Thoracic aorta (tissue), 2 donors: ENCODE measurements around the gene GUCA2A. TPM values are rescaled to one million over a fixed set of nuclear protein-coding genes. Genes with fewer than 3 reads are reported as not detected.

Experiments used
- ATAC-seq: fragments of 150-250 bp; one replicate; pipeline ENCODE4 v1.8.0; 2017; ENCODE audit warnings: low read depth; ENCODE audit not compliant: insufficient number of reproducible peaks, low FRiP score
- DNase-seq: peaks from one replicate; pipeline ENCODE4 v3.0.0-alpha.2; 2020; ENCODE audit warnings: low spot score
- H3K27ac ChIP-seq, 2 donors: fragments of 200-600 bp; sonication (generic); 1 replicate in 1 of 2; 2 replicates in 1 of 2; pipeline ENCODE4 v1.5.1; 2016; ENCODE audit warnings: mild to moderate bottlenecking in 2 of 2, moderate library complexity in 2 of 2
- H3K27me3 ChIP-seq: fragments of 200-600 bp; sonication (generic); replicated peaks from 2 replicates; pipeline ENCODE4 v1.6.0; 2016; ENCODE audit warnings: mild to moderate bottlenecking; ENCODE audit not compliant: insufficient read depth
- H3K36me3 ChIP-seq: fragments of 200-600 bp; sonication (generic); one replicate; pipeline ENCODE4 v1.5.1; 2016
- H3K4me1 ChIP-seq, 2 donors: fragments of 200-600 bp; sonication (generic); 1 replicate in 1 of 2; 2 replicates in 1 of 2; pipeline versions ENCODE4 v1.5.1 to v1.6.0; 2016; ENCODE audit warnings: low read depth in 2 of 2, mild to moderate bottlenecking in 1 of 2; ENCODE audit not compliant: control insufficient read depth in 1 of 2
- H3K4me3 ChIP-seq: fragments of 200-600 bp; sonication (generic); 2 replicates; pipeline ENCODE4 v1.5.1; 2016; ENCODE audit warnings: mild to moderate bottlenecking
- H3K9me3 ChIP-seq: fragments of 200-600 bp; sonication (generic); 2 replicates; pipeline ENCODE4 v1.5.1; 2016
- total RNA-seq, 2 donors: library from RNA; depleted of rRNA; stranded (reverse); fragments of >200 nt; gene quantifications; one replicate each; pipeline versions ENCODE4 v1.1.0 to v1.2.3, GENCODE V29; 2016
- TF ChIP-seq, protein P1 (sequence below): fragments of 200-600 bp; sonication (generic); IDR thresholded peaks from one replicate; pipeline ENCODE4 v1.5.1; 2019; ENCODE audit warnings: antibody characterized with exemption

GUCA2A gene
- total RNA-seq, 2 donors from 2014 or later, result not detected

DNA sequence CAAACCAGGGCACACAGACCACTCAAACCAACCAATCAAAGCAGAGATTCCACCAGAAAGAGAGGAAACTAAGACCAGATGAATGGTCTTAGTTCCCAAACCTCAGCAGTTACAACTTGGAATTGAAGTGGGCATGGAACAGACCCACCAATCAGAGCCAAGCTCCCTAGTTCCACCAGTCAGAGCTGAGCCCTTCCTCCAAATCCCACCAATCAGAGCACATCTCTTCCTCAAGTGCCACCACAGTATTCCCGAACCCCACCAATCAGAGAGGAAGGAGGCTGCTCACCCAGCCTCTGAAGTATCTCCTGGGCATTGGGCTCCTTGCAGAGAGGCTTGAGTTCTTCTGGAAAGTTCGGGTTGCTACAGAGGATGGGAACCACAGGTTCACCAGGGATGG, 1.4 kb downstream of the GUCA2A start:
- Histone ChIP-seq H3K4me1 (peaks cover 0 to 4% of the 10 kb centered on the region in 2 donors), H3K27ac (no peak overlapping the region), H3K36me3 (no peaks in the 10 kb centered on the region), H3K27me3 (no peaks in the 10 kb centered on the region), H3K9me3 (peaks cover 6% of the 10 kb centered on the region), H3K4me3 (no peak overlapping the region)
- DNase-seq (no peak), ATAC-seq (no peak)
- TF ChIP-seq, protein P1, sequence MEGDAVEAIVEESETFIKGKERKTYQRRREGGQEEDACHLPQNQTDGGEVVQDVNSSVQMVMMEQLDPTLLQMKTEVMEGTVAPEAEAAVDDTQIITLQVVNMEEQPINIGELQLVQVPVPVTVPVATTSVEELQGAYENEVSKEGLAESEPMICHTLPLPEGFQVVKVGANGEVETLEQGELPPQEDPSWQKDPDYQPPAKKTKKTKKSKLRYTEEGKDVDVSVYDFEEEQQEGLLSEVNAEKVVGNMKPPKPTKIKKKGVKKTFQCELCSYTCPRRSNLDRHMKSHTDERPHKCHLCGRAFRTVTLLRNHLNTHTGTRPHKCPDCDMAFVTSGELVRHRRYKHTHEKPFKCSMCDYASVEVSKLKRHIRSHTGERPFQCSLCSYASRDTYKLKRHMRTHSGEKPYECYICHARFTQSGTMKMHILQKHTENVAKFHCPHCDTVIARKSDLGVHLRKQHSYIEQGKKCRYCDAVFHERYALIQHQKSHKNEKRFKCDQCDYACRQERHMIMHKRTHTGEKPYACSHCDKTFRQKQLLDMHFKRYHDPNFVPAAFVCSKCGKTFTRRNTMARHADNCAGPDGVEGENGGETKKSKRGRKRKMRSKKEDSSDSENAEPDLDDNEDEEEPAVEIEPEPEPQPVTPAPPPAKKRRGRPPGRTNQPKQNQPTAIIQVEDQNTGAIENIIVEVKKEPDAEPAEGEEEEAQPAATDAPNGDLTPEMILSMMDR, result no peak

DNA sequence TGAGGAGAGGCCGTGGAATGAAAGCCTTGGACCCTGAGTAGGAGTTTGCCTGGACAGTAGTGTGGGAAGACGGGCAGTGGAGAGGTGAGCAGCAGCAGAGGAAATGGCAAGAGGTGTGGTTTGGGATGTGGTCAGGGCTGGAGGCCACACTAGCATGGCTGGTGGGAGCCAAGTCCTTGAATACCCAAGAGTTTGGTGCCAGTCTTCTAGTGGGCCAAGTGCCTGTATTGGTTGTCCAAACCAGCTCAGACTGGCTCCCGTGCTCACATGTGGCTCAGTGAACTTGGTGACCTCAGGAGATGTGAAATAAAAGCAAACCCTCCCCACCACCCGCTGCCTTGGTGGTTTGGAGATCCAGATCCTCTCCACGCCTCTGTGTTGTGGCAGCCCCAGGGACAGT, 2.4 kb downstream of the GUCA2A start:
- TF ChIP-seq, protein P1, result no peak
- ATAC-seq, result no peak
- peaks cover 6% of the 10 kb centered on the region for H3K9me3 ChIP-seq
- no peaks in the 10 kb centered on the region for H3K27me3 ChIP-seq
- H3K4me1 ChIP-seq, result peaks cover 0 to 4% of the 10 kb centered on the region in 2 donors
- H3K36me3 ChIP-seq, result no peaks in the 10 kb centered on the region
- H3K4me3 ChIP-seq, result no peak overlapping the region
- no peak overlapping the region for H3K27ac ChIP-seq
- no peak for DNase-seq

GRCh38 chr1:42158189-42158588, 6.4 kb downstream of the GUCA2A start:
- DNase-seq, result no peak
- H3K4me1 ChIP-seq, result no peaks in the 10 kb centered on the region
- ATAC-seq, result no peak
- H3K27me3 ChIP-seq, result no peaks in the 10 kb centered on the region
- H3K9me3 ChIP-seq, result peaks cover 6% of the 10 kb centered on the region
- no peaks in the 10 kb centered on the region for H3K36me3 ChIP-seq
- TF ChIP-seq, protein P1, result no peak
- H3K4me3 ChIP-seq, result no peak overlapping the region
- H3K27ac ChIP-seq, result no peak overlapping the region

- H3K27me3 ChIP-seq, result no peaks in the 10 kb centered on the region
- H3K27ac ChIP-seq, result no peak overlapping the region
- TF ChIP-seq, protein P1, result no peak
- no peaks in the 10 kb centered on the region for H3K36me3 ChIP-seq
- peaks cover 6% of the 10 kb centered on the region for H3K9me3 ChIP-seq
- ATAC-seq (no peak), DNase-seq (no peak)
- H3K4me1 ChIP-seq, result no peaks in the 10 kb centered on the region
- no peak overlapping the region for H3K4me3 ChIP-seq
Observed at GRCh38 chr1:42157667-42158066, 6.9 kb downstream of the GUCA2A start.

- no peak overlapping the region for H3K27ac ChIP-seq
- DNase-seq, result no peak
- TF ChIP-seq, protein P1, result no peak
- H3K27me3 ChIP-seq, result no peaks in the 10 kb centered on the region
- no peaks in the 10 kb centered on the region for H3K9me3 ChIP-seq
- no peaks in the 10 kb centered on the region for H3K36me3 ChIP-seq
- no peak overlapping the region for H3K4me3 ChIP-seq
- no peak for ATAC-seq
- no peaks in the 10 kb centered on the region for H3K4me1 ChIP-seq
Observed at GRCh38 chr1:42155362-42155761, 9.2 kb downstream of the GUCA2A start.
